ENCODE results near the gene TNFAIP2. TPM values are rescaled to one million over a fixed set of nuclear protein-coding genes. Genes with fewer than 3 reads are reported as not detected.
A peak's percentile ranks its signal among the peaks of the same experiment; 100 is the strongest.

TNFAIP2 gene
- total and polyA plus RNA-seq, 9 of the 15 experiments (the other 6 are each of a cell fraction or from before 2014, with no cell fraction given) = 22.6 to 68.6 (median 44.6) TPM

DNA sequence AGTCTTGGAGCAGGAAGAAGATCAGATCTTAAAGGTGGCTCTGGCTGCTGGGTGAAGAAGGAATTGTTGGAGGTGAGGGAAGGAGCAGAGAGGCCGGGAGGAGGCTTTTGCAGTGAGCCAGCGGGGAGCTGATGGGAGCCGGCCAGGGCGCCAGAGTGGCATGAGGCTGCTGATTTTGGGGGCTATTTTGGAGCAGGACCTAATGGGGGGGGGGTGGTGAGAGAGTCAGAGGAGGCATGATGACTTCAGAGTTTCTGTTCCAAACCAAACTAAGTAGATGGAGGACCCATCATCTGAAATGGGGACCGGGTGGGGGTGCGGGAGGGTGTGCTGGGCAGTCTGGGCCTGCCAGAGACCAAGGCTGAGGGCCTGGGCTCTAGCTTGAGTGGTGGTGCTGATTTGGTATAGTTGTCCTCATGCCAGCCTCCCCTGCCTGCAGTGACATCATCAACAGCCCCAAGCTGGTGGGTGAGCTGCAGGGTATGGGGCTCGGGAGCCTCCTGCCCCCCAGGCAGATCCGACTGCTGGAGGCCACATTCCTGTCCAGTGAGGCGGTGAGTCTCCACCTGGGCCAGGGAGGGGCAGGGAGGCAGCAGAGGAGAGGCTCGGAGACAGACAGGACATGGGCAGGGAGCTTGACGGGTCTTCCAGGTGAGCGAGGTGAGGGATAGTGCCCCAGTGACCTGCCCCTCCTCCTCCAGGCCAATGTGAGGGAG, 6.2 kb downstream of the TNFAIP2 start:
- H3K79me2 ChIP-seq (ENCODE audit: control insufficient read depth, insufficient read depth, low read length) = peaks cover 10% of the 10 kb centered on the region; the same call in 2 of the 3 replicates
- in situ Hi-C loops (cut with MboI) = no loop called here
- no peak overlapping the region for H3K27ac ChIP-seq (ENCODE audit: extremely low read depth, low read depth, low read length)
- intact Hi-C loops (cut with micrococcal nuclease) = no loop called here
- 89% methylated on average over 8 of the region's 12 CpGs for WGBS (ENCODE audit: insufficient coverage, low coverage, missing lambda C conversion rate)
- FAIRE-seq (no peak), DNase-seq (ENCODE audit: extremely low read depth in 1 of 4, low spot score in 3 of 4) (no peak), ATAC-seq (no peak)
- CTCF ChIA-PET (ENCODE audit: low intra/inter-chr PET ratio) = no interaction called here
- BruUV-seq (replicated peaks) = no TSS peak
- H3K4me1 ChIP-seq (replicated peaks in 1 of 2; ENCODE audit: control insufficient read depth in 2 of 2, insufficient read depth in 2 of 2, low read length in 2 of 2) = peaks cover 0 to 47% of the 10 kb centered on the region in 2 experiments; a peak in 3 of 5 replicates
- no peaks in the 10 kb centered on the region for H4K20me1 ChIP-seq (replicated peaks; ENCODE audit: control insufficient read depth, insufficient read depth, low read length)
- H3K9me1 ChIP-seq (ENCODE audit: control insufficient read depth, insufficient read depth, low read length) = no peaks in the 10 kb centered on the region
- peaks cover 65% of the 10 kb centered on the region; the same call in 2 of the 3 replicates for H3K36me3 ChIP-seq (ENCODE audit: control insufficient read depth, insufficient read depth, low read length)
- H3K4me2 ChIP-seq (ENCODE audit: insufficient read depth, low read length) = no peak overlapping the region
- H2AFZ ChIP-seq (ENCODE audit: low read depth, low read length) = no peak overlapping the region
- H3K9ac ChIP-seq (ENCODE audit: insufficient read depth in 1 of 2, low read depth in 2 of 2, low read length in 2 of 2) = peak overlapping the region in 1 of 2 experiments; percentile 35; a peak in 1 of 4 replicates
- H3K9me3 ChIP-seq (replicated peaks; ENCODE audit: control insufficient read depth, insufficient read depth, low read depth, low read length) = no peaks in the 10 kb centered on the region
- TF ChIP-seq CCNT2 (IDR thresholded peaks at IDR 0.05; ENCODE audit: borderline replicate concordance, extremely low read depth, insufficient read length, low read depth, low read length) = peak; percentile 9
- TF ChIP-seq RBFOX2 (IDR thresholded peaks at IDR 0.05; ENCODE audit: low read depth, low read length) = 0 out of 2 replicates have a peak, but pooled peaks have one; percentile 25
- TF ChIP-seq GTF2F1 (IDR thresholded peaks at IDR 0.05; ENCODE audit: low read depth, low read length) = no peak
- no peak for TF ChIP-seq NCOR1 (IDR thresholded peaks at IDR 0.05)
- no peak for TF ChIP-seq TGIF2 (CRISPR knock-in tag; IDR thresholded peaks at IDR 0.05)
- TF ChIP-seq ASH1L (IDR thresholded peaks at IDR 0.05; ENCODE audit: borderline replicate concordance, low read depth, partially characterized antibody) = no peak
- TF ChIP-seq POLR3A (IDR thresholded peaks at IDR 0.05; ENCODE audit: borderline replicate concordance, extremely low read depth, insufficient read depth, insufficient read length) = no peak
- no peak for TF ChIP-seq TCF7L2 (IDR thresholded peaks at IDR 0.05; ENCODE audit: low read depth, low read length)
- TF ChIP-seq ZNF311 (CRISPR knock-in tag; IDR thresholded peaks at IDR 0.05) = no peak
- TF ChIP-seq EWSR1 (IDR thresholded peaks at IDR 0.05; ENCODE audit: borderline replicate concordance, low read depth, partially characterized antibody) = no peak
- no peak for TF ChIP-seq ZNF75A (CRISPR knock-in tag; IDR thresholded peaks at IDR 0.05)
- no peak for TF ChIP-seq ZNF280B (CRISPR knock-in tag; IDR thresholded peaks at IDR 0.05)
- no peaks in the 10 kb centered on the region for H3K27me3 ChIP-seq (ENCODE audit: control insufficient read depth in 2 of 2, insufficient read depth in 2 of 2, low read length in 2 of 2)
- POLR2A ChIA-PET = interaction anchor here (0.6 to 1.1 kb wide), 5 partner anchors 29 to 206 kb away, joined by 3 read pairs; no protein-coding TSS in a partner anchor
- no peak overlapping the region for H3K4me3 ChIP-seq

All from K562 (cell line).